Right kidney (tissue), 1 donor: ENCODE results near the gene EPO.
A peak's percentile ranks its signal among the peaks of the same experiment; 100 is the strongest.
"Not testable (repeated sequence)": the region's sequence is repeated elsewhere in the genome, so short reads cannot be mapped to it uniquely, and the experiment has no call there.

Experiments used
- DNase-seq: peaks from one replicate; pipeline ENCODE4 v3.0.0-alpha.2; 2016

Gene EPO

DNA sequence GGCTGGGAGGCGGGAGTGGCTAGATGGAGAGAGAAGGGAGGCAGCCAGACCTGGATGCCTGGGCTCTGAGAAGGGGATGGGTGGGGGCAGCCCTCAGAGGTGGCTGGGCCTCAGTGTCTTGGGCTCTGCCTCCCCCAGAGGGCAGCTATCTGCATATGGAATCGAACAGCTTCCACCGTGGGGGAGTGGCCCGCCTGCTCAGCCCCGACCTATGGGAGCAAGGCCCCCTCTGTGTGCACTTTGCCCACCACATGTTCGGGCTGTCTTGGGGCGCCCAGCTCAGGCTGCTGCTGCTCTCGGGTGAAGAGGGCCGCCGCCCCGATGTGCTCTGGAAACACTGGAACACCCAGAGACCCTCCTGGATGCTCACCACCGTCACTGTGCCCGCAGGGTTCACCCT is 16.4 kb downstream of the EPO start:
- no peak for DNase-seq

DNA sequence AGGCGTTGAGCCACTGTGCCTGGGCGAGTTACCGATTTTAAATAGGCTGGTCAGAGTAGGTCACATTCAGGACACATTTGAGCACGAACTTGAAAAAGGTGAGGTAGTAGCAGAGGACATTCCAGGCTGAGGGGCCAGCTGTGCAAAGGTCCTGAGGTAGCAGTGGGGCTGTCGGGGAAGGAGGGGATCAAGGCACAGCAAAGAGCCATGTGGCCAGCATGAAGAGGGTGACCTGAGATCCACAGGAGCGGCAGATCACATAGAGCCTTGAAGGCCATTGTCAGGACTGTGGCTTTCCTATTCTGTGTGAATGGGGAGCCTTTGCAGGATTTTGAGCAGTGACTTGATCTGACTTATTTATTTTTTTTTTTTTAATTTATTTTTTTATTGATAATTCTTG is 19.7 kb downstream of the EPO start:
- DNase-seq = no peak

DNA sequence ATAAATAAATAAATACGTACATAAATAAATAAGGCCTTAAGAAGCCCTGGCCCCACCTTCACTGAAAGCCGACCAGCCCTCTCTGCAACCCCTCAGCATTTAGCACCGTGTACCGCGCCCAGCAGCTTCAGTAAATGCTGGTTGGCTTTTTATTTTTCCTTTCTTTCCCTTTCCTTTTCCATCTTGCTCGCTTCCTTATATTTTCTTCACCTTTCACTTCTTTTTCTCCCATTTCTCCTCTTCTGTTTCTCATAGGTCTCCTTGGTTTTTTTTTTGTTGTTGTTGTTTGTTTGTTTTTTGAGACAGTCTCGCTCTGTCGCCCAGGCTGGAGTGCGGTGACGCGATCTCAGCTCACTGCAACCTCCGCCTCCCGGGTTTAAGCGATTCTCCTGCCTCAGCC is 24.3 kb downstream of the EPO start:
- no peak for DNase-seq

DNA sequence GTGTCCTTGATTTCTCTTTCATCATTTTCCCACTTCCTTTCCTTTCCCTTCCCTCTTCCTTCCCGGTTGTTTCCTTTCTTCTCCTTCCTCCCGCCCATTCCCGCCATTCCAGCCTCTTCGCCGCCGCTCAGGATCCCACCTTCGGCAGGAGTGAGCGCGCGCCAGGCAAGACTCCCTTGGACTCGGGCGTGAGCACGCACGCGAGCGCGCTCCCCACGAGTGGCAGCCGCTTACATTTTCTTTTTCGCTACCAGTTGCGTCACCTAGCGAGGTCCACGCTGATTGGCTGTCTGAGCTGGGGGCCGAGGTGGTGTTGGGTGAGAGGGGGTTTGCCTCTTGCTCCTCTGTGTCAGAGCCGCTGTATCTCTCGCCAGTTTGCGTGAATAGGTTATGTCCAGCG is 24.9 kb downstream of the EPO start:
- DNase-seq = peak; percentile 57

DNA sequence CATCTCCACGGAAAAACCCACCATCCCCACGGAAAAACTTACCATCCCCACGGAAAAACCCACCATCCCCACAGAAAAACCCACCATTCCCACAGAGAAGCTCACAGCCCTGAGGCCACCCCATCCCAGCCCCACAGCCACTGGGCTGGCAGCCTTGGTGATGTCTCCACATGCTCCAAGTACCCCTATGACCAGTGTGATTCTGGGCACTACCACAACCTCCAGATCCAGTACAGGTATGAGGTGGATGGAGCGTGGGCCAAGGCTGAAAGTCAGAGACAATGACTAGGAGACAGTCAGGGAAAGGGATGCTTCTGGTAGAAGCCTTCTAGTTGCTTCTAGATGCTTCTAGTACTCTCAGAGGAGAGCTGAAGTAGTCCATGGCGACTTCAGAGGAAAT is 32.7 kb downstream of the EPO start:
- DNase-seq = no peak

DNA sequence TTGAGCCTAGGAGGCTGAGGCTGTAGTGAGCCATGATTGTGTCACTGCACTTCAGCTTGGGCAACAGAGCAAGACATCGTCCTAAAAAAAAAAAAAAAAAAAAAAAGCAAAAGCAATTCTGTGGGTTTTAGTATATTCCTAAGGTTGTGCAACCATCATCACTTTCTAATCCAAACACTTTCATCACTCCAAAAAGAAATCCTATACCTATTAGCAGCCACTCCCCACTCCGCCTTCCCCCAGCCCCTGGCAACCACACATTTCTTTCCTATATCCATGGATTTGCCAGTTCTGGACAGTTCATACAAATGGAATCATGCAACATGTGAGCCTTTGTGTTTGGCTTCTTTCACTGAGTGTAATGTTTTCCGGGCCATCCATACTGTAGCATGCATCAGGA is 33.5 kb downstream of the EPO start:
- no peak for DNase-seq

DNA sequence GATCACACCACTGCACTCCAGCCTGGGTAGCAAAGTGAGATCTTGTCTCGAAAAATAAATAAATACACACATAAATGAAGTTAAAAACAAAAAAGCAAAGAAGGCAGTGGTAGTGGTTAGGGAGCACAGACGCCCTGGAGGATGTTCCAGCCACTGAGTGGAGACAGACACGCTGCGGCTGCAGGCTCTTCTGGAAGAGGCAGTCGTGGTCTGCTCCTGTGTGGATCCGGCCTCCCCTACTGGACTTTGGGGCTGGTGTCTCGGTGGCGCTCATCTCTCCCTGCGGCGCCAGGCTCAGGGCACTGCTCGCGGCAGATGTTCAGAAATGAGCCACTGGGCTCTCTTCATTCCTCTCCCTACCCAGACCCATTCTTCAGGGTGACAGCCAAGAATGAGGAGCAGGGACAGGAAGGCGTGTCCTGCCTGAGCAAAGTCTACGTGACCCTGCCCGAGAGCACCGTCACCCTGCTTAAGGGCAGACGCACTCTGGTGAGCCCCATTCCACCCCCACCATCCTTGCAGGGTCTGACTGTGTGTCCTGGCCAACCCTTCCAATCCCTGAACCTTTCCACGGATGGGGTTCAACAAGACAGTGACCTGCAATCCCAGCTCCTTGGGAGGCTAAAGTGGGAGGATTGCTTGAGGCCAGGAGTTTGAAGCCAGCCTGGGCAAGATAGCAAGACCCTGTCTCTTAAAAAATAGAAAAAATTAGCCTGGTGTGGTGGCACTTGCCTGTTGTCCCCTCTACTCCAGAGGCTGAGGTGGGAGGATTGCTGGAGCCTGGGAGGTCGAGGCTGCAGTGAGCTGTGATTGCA is 39.3 kb downstream of the EPO start:
- DNase-seq = no peak

DNA sequence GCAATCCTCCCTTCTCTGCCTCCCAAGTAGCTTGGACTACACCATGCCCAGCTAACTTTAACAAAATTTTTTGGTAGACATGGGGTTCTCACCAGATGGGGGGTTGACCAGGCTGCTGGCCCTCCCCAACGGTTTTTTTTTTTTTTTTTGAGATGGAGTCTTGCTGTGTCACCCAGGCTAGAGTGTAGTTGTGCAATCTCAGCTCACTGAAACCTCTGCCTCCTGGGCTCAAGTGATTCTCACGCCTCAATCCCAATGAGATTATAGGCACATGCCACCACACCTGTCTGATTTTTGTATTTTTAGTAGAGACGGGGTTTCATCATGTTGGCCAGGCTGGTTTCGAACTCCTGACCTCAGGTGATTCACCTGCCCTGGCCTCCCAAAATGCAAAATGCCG is 42.6 kb downstream of the EPO start:
- not testable (repeated sequence) for DNase-seq

DNA sequence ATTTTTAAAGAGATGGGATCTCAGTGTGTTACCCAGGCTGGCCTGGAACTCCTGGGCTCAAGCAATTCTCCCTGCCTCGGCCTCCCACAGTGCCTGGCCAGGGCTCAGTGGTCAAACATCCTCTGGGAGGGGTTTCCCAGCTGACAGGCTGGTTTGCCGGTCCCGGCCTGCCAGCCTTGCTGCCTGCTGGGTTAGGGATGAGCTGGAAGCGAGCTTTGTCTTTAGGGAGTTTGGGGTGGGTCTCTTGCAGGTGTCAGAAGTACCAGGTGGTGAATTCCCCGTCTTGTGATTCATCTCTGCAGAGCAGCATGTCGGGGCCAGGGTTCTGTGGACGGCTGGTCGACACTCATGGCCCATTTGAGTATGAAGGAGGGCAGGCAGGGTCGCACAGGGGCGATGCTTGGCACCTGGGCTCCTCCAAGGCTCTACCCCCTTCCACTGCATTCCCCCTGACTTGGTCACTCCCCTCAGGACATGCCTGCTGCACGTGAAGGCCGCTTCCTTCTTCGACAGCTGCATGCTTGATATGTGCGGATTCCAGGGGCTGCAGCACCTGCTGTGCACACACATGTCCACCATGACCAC is 43.4 kb downstream of the EPO start:
- DNase-seq = no peak

DNA sequence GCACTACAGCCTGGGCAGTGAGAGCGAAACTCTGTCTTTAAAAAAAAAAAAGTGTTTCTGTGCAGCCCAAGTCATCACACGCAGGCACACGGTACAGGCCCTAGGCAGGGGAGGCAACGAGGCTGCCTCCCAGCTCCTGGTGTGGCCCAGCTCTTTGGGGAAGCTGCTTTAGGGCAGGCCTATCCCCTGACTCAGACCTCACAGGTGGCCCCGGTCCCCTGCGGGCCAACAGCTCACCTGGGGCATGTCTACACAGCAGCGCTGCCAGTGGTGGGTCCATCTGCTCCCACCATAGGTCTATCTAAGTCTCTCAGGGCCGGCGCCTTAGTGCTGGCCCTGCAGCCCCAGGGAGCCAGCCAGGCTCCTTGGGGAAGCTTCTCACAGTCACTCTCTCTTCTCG is 44.6 kb downstream of the EPO start:
- no peak for DNase-seq

DNA sequence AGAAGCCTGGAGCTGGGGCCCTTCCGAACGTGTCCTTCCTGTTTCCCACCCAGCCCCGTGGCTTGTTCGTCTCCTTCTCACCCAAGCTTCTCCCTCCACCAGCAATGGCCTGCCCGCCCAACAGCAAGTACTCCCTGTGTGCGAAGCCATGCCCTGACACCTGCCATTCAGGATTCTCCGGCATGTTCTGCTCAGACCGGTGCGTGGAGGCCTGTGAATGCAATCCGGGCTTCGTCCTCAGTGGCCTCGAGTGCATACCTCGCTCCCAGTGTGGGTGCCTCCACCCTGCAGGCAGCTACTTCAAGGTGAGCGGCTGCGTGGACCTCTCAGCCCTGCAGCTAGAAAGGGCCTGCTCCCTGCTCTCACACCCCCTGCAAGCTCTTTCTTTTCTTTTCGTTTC is 45.0 kb downstream of the EPO start:
- no peak for DNase-seq

DNA sequence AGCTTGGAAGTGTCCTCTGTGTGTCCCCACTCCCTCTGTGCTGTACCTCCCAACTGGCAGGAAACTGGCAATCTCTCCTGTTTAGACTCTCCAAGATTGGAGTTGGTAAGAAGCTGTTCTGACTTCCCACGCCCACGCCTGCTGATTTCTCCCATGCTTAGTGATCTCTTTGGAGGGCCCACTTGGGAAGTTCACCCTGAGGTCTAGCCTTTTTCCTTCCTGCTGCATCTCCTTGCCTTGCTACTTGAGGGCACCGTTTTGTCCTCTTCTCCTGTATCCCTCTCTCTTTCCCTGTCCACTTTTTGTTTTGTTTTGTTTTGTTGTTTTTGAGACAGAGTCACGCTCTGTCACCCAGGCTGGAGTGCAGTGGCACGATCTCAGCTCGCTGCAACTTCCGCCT is 48.5 kb downstream of the EPO start:
- no peak for DNase-seq
